Ovary (tissue), 9 donors: ENCODE measurements around the gene AP1B1. TPM values are rescaled to one million over a fixed set of nuclear protein-coding genes. Genes with fewer than 3 reads are reported as not detected.
"Not testable (repeated sequence)": the region's sequence is repeated elsewhere in the genome, so short reads cannot be mapped to it uniquely, and the experiment has no call there.

Experiments used
- DNase-seq, 5 donors: peaks; one replicate each; pipeline ENCODE4 v3.0.0-alpha.2; 2019 to 2020
- H3K27ac ChIP-seq, 2 donors: fragments of 200-600 bp; one replicate each; pipeline versions ENCODE4 v1.5.1 to v1.8.0; 2019 to 2022
- H3K27me3 ChIP-seq: fragments of 200-600 bp; one replicate; pipeline ENCODE4 v1.8.0; 2022
- H3K36me3 ChIP-seq: fragments of 200-600 bp; sonication (generic); one replicate; pipeline ENCODE4 v1.5.1; 2019
- H3K4me1 ChIP-seq: one replicate; pipeline ENCODE4 v1.8.1; 2013; ENCODE audit warnings: mild to moderate bottlenecking, moderate library complexity; ENCODE audit not compliant: insufficient read depth
- H3K4me3 ChIP-seq: fragments of 200-600 bp; sonication (generic); one replicate; pipeline ENCODE4 v1.5.1; 2017
- H3K9me3 ChIP-seq, 2 donors: fragments of 200-600 bp in 1 of 2; sonication (generic) in 1 of 2; one replicate each; pipeline versions ENCODE4 v1.5.1 to v1.8.1; 2013 to 2019; ENCODE audit warnings: mild to moderate bottlenecking in 1 of 2, moderate library complexity in 1 of 2
- CTCF ChIP-seq, 3 donors: fragments of 450-650 bp in 2 of 3; fragments of 200-600 bp in 1 of 3; IDR thresholded peaks; one replicate each; pipeline versions ENCODE4 v1.5.1 to v1.8.0; 2016 to 2022; ENCODE audit warnings: antibody characterized with exemption in 3 of 3, mild to moderate bottlenecking in 1 of 3
- EP300 ChIP-seq: sonication (generic); formaldehyde crosslinking; IDR thresholded peaks from one replicate; pipeline ENCODE4 v1.6.1; 2017; ENCODE audit warnings: antibody characterized with exemption
- POLR2A ChIP-seq: fragments of 450-650 bp; IDR thresholded peaks from one replicate; pipeline ENCODE4 v1.6.1; 2017; ENCODE audit warnings: antibody characterized with exemption, mild to moderate bottlenecking, moderate library complexity
- WGBS, 3 donors: extraction: QIAGEN DNeasy Blood & Tissue Kit in 1 of 3; methylation state at CpG; one replicate each; pipeline versions ENCODE4 v1.1.5 to v1.1.7; 2013 to 2017; 5-methylcytosine and 5-hydroxymethylcytosine counted together
- intact Hi-C, 4 donors: fragments of 100-400 bp; cut with DNase I; formaldehyde crosslinking; loops; one replicate each; pipeline versions ENCODE4 v1.11.0 to v1.15.1; 2022 to 2023
- polyA plus RNA-seq, 2 donors: library from polyadenylated mRNA; stranded (reverse); fragments of 200-250 nt in 1 of 2; fragments of 350-450 nt in 1 of 2; fragmentation: Illumina TruSeq in 1 of 2; extraction: RNeasy Lipid Tissue Mini Kit (QIAGEN cat#74804) in 1 of 2; gene quantifications; one replicate each; pipeline ENCODE4 v1.2.3, GENCODE V29; 2013 to 2014
- total RNA-seq, 7 donors: library from RNA; depleted of rRNA in 2 of 7; stranded (reverse); fragments of >200 nt in 2 of 7; fragmentation: NEBNext Ultra II Directional in 3 of 7; extraction: Animal tissue kit (Norgen Biotek cat#: 25700) in 3 of 7; gene quantifications; one replicate each; pipeline versions ENCODE4 v1.1.0 to v1.2.4, GENCODE V29; 2016 to 2023
- donor health status: DM: no; HTN: no; CAD: no; lungs with moderate emphysema.
- donor health status: DM: no; HTN: no; CAD: no.
- donor health status: Bipolar disorder and iron deficiency.
- donor health status: DM: yes; HTN: yes; CAD: no.
- donor health status: DM: no; HTN: no; CAD: no.
- donor health status: DM: yes; HTN: yes; CAD: no.

Gene AP1B1
- total and polyA plus RNA-seq, 9 donors: 17.7 to 54.0 (median 36.8) TPM

GRCh38 chr22:29433856-29434255 is 45.5 kb upstream of the AP1B1 start:
- DNase-seq: no peak
- 86 to 88% (median 88%) methylated on average over 3 of the region's 3 CpGs for WGBS, 3 donors
- H3K9me3 ChIP-seq: no peaks in the 10 kb centered on the region
- no peaks in the 10 kb centered on the region for H3K27me3 ChIP-seq
- H3K4me3 ChIP-seq: no peak overlapping the region
- no peaks in the 10 kb centered on the region for H3K36me3 ChIP-seq
- intact Hi-C loops: no loop called here
- TF ChIP-seq EP300 (no peak), CTCF (IDR thresholded peaks at IDR 0.05) (no peak), POLR2A (no peak)
- no peak overlapping the region for H3K27ac ChIP-seq
- H3K4me1 ChIP-seq: no peaks in the 10 kb centered on the region

GRCh38 chr22:29431986-29432385 is 43.6 kb upstream of the AP1B1 start:
- DNase-seq: no peak
- H3K27me3 ChIP-seq: no peaks in the 10 kb centered on the region
- intact Hi-C loops: no loop called here
- H3K4me1 ChIP-seq: no peaks in the 10 kb centered on the region
- H3K4me3 ChIP-seq: no peak overlapping the region
- H3K27ac ChIP-seq: no peak overlapping the region
- TF ChIP-seq CTCF (IDR thresholded peaks at IDR 0.05) (no peak), EP300 (no peak), POLR2A (no peak)
- WGBS, 3 donors: 48 to 57% (median 49%) methylated on average over 5 of the region's 5 CpGs
- H3K9me3 ChIP-seq: no peaks in the 10 kb centered on the region
- H3K36me3 ChIP-seq: no peaks in the 10 kb centered on the region

- WGBS, 3 donors: 74 to 85% (median 80%) methylated on average over 2 of the region's 2 CpGs
- H3K36me3 ChIP-seq: no peaks in the 10 kb centered on the region
- H3K9me3 ChIP-seq: no peaks in the 10 kb centered on the region
- H3K4me3 ChIP-seq: no peak overlapping the region
- H3K27me3 ChIP-seq: no peaks in the 10 kb centered on the region
- no peak for DNase-seq
- intact Hi-C loops: no loop called here
- H3K4me1 ChIP-seq: no peaks in the 10 kb centered on the region
- no peak overlapping the region for H3K27ac ChIP-seq
- TF ChIP-seq POLR2A (no peak), CTCF (IDR thresholded peaks at IDR 0.05) (no peak), EP300 (no peak)
These were observed 38.9 kb upstream of the AP1B1 start for GRCh38 chr22:29427176-29427760.

- no peaks in the 10 kb centered on the region for H3K4me1 ChIP-seq
- H3K27me3 ChIP-seq: no peaks in the 10 kb centered on the region
- H3K4me3 ChIP-seq: no peak overlapping the region
- H3K27ac ChIP-seq: no peak overlapping the region
- 84 to 93% (median 90%) methylated on average over 7 of the region's 7 CpGs for WGBS, 3 donors
- no peaks in the 10 kb centered on the region for H3K36me3 ChIP-seq
- intact Hi-C loops: no loop called here
- no peaks in the 10 kb centered on the region for H3K9me3 ChIP-seq
- DNase-seq: no peak
- TF ChIP-seq CTCF (IDR thresholded peaks at IDR 0.05) (no peak), EP300 (no peak), POLR2A (no peak)
These were observed 38.1 kb upstream of the AP1B1 start for GRCh38 chr22:29426476-29426875.

GRCh38 chr22:29418704-29419103 is 30.3 kb upstream of the AP1B1 start:
- H3K9me3 ChIP-seq, intact Hi-C loops, H3K27me3 ChIP-seq, H3K36me3 ChIP-seq, H3K4me1 ChIP-seq, H3K27ac ChIP-seq, DNase-seq, H3K4me3 ChIP-seq: not testable (repeated sequence)
- WGBS, 3 donors: 64 to 75% (median 69%) methylated on average over 5 of the region's 5 CpGs

- peak overlapping the region; percentile 30 to 35 for H3K27ac ChIP-seq
- DNase-seq: peak; percentile 33 to 67 (median 51)
- H3K27me3 ChIP-seq, H3K9me3 ChIP-seq, H3K4me1 ChIP-seq, H3K36me3 ChIP-seq, intact Hi-C loops: not testable (repeated sequence)
- WGBS, 3 donors: 2 to 33% (median 14%) methylated on average over 23 of the region's 23 CpGs
- H3K4me3 ChIP-seq: peak overlapping the region; percentile 21
These were observed 26.7 kb upstream of the AP1B1 start for GRCh38 chr22:29414951-29415591.

GRCh38 chr22:29412772-29413171 is 24.4 kb upstream of the AP1B1 start:
- H3K27me3 ChIP-seq, intact Hi-C loops, H3K9me3 ChIP-seq, H3K36me3 ChIP-seq, H3K27ac ChIP-seq, H3K4me1 ChIP-seq, H3K4me3 ChIP-seq, DNase-seq: not testable (repeated sequence)
- 41 to 49% (median 49%) methylated on average over 4 of the region's 4 CpGs for WGBS, 3 donors
